SK-N-SH treated with all-trans-retinoic acid at 6 μM for 48 hours (cell line): ENCODE results near the gene CSPG5.

Experiments used
- ARNTL ChIP-seq: fragments of 450-650 bp; formaldehyde crosslinking; IDR thresholded peaks from 2 replicates; pipeline ENCODE4 v1.5.0; 2020; ENCODE audit warnings: low read depth, mild to moderate bottlenecking, moderate library complexity, borderline replicate concordance
- CREB5 ChIP-seq: fragments of 250-450 bp; sonication (Bioruptor Pico); IDR thresholded peaks from 2 replicates; pipeline ENCODE4 v1.5.1; 2020; ENCODE audit warnings: low read depth, mild to moderate bottlenecking, moderate library complexity
- CSDC2 ChIP-seq: fragments of 250-450 bp; sonication (Bioruptor Pico); IDR thresholded peaks from 2 replicates; pipeline ENCODE4 v1.5.0; 2020; ENCODE audit warnings: mild to moderate bottlenecking, moderate library complexity
- CSRNP3 ChIP-seq: fragments of 250-450 bp; sonication (Bioruptor Pico); IDR thresholded peaks from 2 replicates; pipeline ENCODE4 v1.5.1; 2021; ENCODE audit warnings: mild to moderate bottlenecking, moderate library complexity
- ISL1 ChIP-seq: fragments of 250-450 bp; sonication (Bioruptor Pico); IDR thresholded peaks from 2 replicates; pipeline ENCODE4 v2.1.2; 2022; ENCODE audit warnings: mild to moderate bottlenecking, moderate library complexity
- PATZ1 ChIP-seq: fragments of 250-450 bp; sonication (Bioruptor Pico); IDR thresholded peaks from 2 replicates; pipeline ENCODE4 v1.8.0; 2020; ENCODE audit warnings: mild to moderate bottlenecking, moderate library complexity, borderline replicate concordance
- POU6F1 ChIP-seq: fragments of 250-450 bp; sonication (Bioruptor Pico); IDR thresholded peaks from 2 replicates; pipeline ENCODE4 v1.8.0; 2021; ENCODE audit warnings: low read depth, mild to moderate bottlenecking, moderate library complexity, borderline replicate concordance
- SNAI2 ChIP-seq: fragments of 250-450 bp; sonication (Bioruptor Pico); IDR thresholded peaks from 2 replicates; pipeline ENCODE4 v1.5.0; 2020; ENCODE audit warnings: mild to moderate bottlenecking, moderate library complexity
- TOX ChIP-seq: fragments of 250-450 bp; sonication (Bioruptor Pico); IDR thresholded peaks from 2 replicates; pipeline ENCODE4 v1.8.0; 2021; ENCODE audit warnings: mild to moderate bottlenecking, moderate library complexity, borderline replicate concordance
- ZC3H10 ChIP-seq: fragments of 250-450 bp; sonication (Bioruptor Pico); IDR thresholded peaks from 2 replicates; pipeline ENCODE4 v1.5.1; 2021; ENCODE audit warnings: mild to moderate bottlenecking, moderate library complexity
- ZFP30 ChIP-seq: fragments of 450-650 bp; formaldehyde crosslinking; IDR thresholded peaks from 2 replicates; pipeline ENCODE4 v1.5.0; 2022; ENCODE audit warnings: mild to moderate bottlenecking, moderate library complexity
- ZNF565 ChIP-seq: fragments of 450-650 bp; formaldehyde crosslinking; conservative IDR thresholded peaks from 2 replicates; pipeline ENCODE4 v1.5.0; 2020; ENCODE audit warnings: low read depth, mild to moderate bottlenecking, moderate library complexity
- ZNF70 ChIP-seq: fragments of 450-650 bp; formaldehyde crosslinking; IDR thresholded peaks from 2 replicates; pipeline ENCODE4 v1.5.0; 2020; ENCODE audit warnings: mild to moderate bottlenecking, moderate library complexity

GRCh38 chr3:47581422-47581821 lies 2.8 kb upstream of the CSPG5 start:
- no peak for TF ChIP-seq CSDC2 (CRISPR knock-in tag)
- TF ChIP-seq ZC3H10 (CRISPR knock-in tag), result no peak
- TF ChIP-seq ARNTL (CRISPR knock-in tag), result no peak
- no peak for TF ChIP-seq ISL1 (CRISPR knock-in tag)
- TF ChIP-seq SNAI2 (CRISPR knock-in tag), result no peak
- no peak for TF ChIP-seq ZFP30
- TF ChIP-seq ZNF565 (CRISPR knock-in tag), result no peak
- TF ChIP-seq ZNF70, result no peak
- TF ChIP-seq CREB5, result no peak
- TF ChIP-seq TOX (CRISPR knock-in tag), result no peak
- no peak for TF ChIP-seq POU6F1 (CRISPR knock-in tag)
- TF ChIP-seq CSRNP3, result no peak
- TF ChIP-seq PATZ1 (CRISPR knock-in tag), result no peak
